ENCODE data around the gene GHRH.
A peak's percentile ranks its signal among the peaks of the same experiment; 100 is the strongest.

The GHRH gene

GRCh38 chr20:37229357-37229756 lies 32.3 kb downstream of the GHRH start:
- Histone ChIP-seq H3K79me1 (ENCODE audit: low read depth, low read length) (peaks cover 2% of the 10 kb centered on the region), H3K27ac (replicated peaks; ENCODE audit: low read length) (peak overlapping the region; percentile 77), H2BK120ac (ENCODE audit: low read depth, low read length) (no peak overlapping the region), H2BK12ac (ENCODE audit: low read length) (no peak overlapping the region), H3K4me1 (ENCODE audit: control insufficient read depth in 2 of 2, insufficient read depth in 1 of 2, low read depth in 1 of 2, low read length in 2 of 2) (peaks cover 22 to 36% of the 10 kb centered on the region in 2 donors), H3K36me3 (replicated peaks in 1 of 2; ENCODE audit: control insufficient read depth in 2 of 2, insufficient read depth in 2 of 2, low read length in 2 of 2) (peaks cover 37 to 100% of the 10 kb centered on the region in 2 donors), H3K9me3 (replicated peaks in 1 of 2; ENCODE audit: control insufficient read depth in 2 of 2, insufficient read depth in 1 of 2, low read depth in 1 of 2, low read length in 2 of 2) (no peaks in the 10 kb centered on the region), H4K8ac (ENCODE audit: low read depth, low read length) (no peak overlapping the region), H2BK5ac (ENCODE audit: low read length) (no peak overlapping the region), H3K23ac (ENCODE audit: low read depth, low read length, poor library complexity) (no peak overlapping the region), H3K27me3 (ENCODE audit: control insufficient read depth in 3 of 3, insufficient read depth in 3 of 3, low read depth in 1 of 3, low read length in 3 of 3) (no peaks in the 10 kb centered on the region), H2AK5ac (ENCODE audit: low read depth, low read length) (no peak overlapping the region), H3K4me2 (ENCODE audit: insufficient read depth, low read length, poor library complexity, severe bottlenecking) (no peak overlapping the region), H3K18ac (ENCODE audit: low read length) (no peak overlapping the region), H3K9ac (ENCODE audit: low read depth, low read length, poor library complexity) (no peak overlapping the region), H3K4me3 (ENCODE audit: low read length in 2 of 2) (no peak overlapping the region), H4K91ac (ENCODE audit: low read depth, low read length, poor library complexity) (no peak overlapping the region), H3K4ac (ENCODE audit: low read length) (no peak overlapping the region), H3K14ac (ENCODE audit: low read length) (no peak overlapping the region), H2BK15ac (ENCODE audit: low read length) (no peak overlapping the region), H2AFZ (ENCODE audit: low read length) (no peak overlapping the region)
- no CpG with 5 or more reads among the region's 4 CpGs for WGBS, 2 donors (ENCODE audit: extremely low coverage in 2 of 2, insufficient read length in 2 of 2, insufficient replicate concordance in 1 of 2)
- DNase-seq (ENCODE audit: low spot score), result no peak

GRCh38 chr20:37228656-37229055 lies 33.0 kb downstream of the GHRH start:
- H2BK12ac ChIP-seq (ENCODE audit: low read length), result no peak overlapping the region
- no peaks in the 10 kb centered on the region for H3K9me3 ChIP-seq (replicated peaks in 1 of 2; ENCODE audit: control insufficient read depth in 2 of 2, insufficient read depth in 1 of 2, low read depth in 1 of 2, low read length in 2 of 2)
- no peaks in the 10 kb centered on the region for H3K27me3 ChIP-seq (ENCODE audit: control insufficient read depth in 3 of 3, insufficient read depth in 3 of 3, low read depth in 1 of 3, low read length in 3 of 3)
- peak overlapping the region; percentile 2 for H3K4ac ChIP-seq (ENCODE audit: low read length)
- no peak overlapping the region for H4K91ac ChIP-seq (ENCODE audit: low read depth, low read length, poor library complexity)
- H3K14ac ChIP-seq (ENCODE audit: low read length), result no peak overlapping the region
- H2BK15ac ChIP-seq (ENCODE audit: low read length), result peak overlapping the region; percentile 18
- peak overlapping the region; percentile 82 for H3K18ac ChIP-seq (ENCODE audit: low read length)
- no peak overlapping the region for H2AFZ ChIP-seq (ENCODE audit: low read length)
- no CpG with 5 or more reads among the region's 5 CpGs for WGBS, 2 donors (ENCODE audit: extremely low coverage in 2 of 2, insufficient read length in 2 of 2, insufficient replicate concordance in 1 of 2)
- peak overlapping the region; percentile 25 for H2BK5ac ChIP-seq (ENCODE audit: low read length)
- DNase-seq (ENCODE audit: low spot score), result no peak
- H3K36me3 ChIP-seq (replicated peaks in 1 of 2; ENCODE audit: control insufficient read depth in 2 of 2, insufficient read depth in 2 of 2, low read length in 2 of 2), result peaks cover 37 to 100% of the 10 kb centered on the region in 2 donors
- H2BK120ac ChIP-seq (ENCODE audit: low read depth, low read length), result no peak overlapping the region
- H3K79me1 ChIP-seq (ENCODE audit: low read depth, low read length), result peaks cover 2% of the 10 kb centered on the region
- no peak overlapping the region for H3K4me2 ChIP-seq (ENCODE audit: insufficient read depth, low read length, poor library complexity, severe bottlenecking)
- no peak overlapping the region for H3K23ac ChIP-seq (ENCODE audit: low read depth, low read length, poor library complexity)
- no peak overlapping the region for H3K4me3 ChIP-seq (ENCODE audit: low read length in 2 of 2)
- H3K9ac ChIP-seq (ENCODE audit: low read depth, low read length, poor library complexity), result no peak overlapping the region
- peak overlapping the region; percentile 30 for H2AK5ac ChIP-seq (ENCODE audit: low read depth, low read length)
- peaks cover 22 to 36% of the 10 kb centered on the region in 2 donors for H3K4me1 ChIP-seq (ENCODE audit: control insufficient read depth in 2 of 2, insufficient read depth in 1 of 2, low read depth in 1 of 2, low read length in 2 of 2)
- peak overlapping the region; percentile 77 for H3K27ac ChIP-seq (replicated peaks; ENCODE audit: low read length)
- H4K8ac ChIP-seq (ENCODE audit: low read depth, low read length), result no peak overlapping the region

- no peak overlapping the region for H2BK120ac ChIP-seq (ENCODE audit: low read depth, low read length)
Observed at GRCh38 chr20:37228082-37228481, 33.5 kb downstream of the GHRH start.

GRCh38 chr20:37226889-37227288 lies 34.7 kb downstream of the GHRH start:
- H3K4ac ChIP-seq (ENCODE audit: low read length), result no peak overlapping the region
- H3K36me3 ChIP-seq (replicated peaks in 1 of 2; ENCODE audit: control insufficient read depth in 2 of 2, insufficient read depth in 2 of 2, low read length in 2 of 2), result peaks cover 40 to 100% of the 10 kb centered on the region in 2 donors
- H2BK120ac ChIP-seq (ENCODE audit: low read depth, low read length), result no peak overlapping the region
- no peak overlapping the region for H4K8ac ChIP-seq (ENCODE audit: low read depth, low read length)
- peak overlapping the region; percentile 4 for H3K18ac ChIP-seq (ENCODE audit: low read length)
- no peak overlapping the region for H3K27ac ChIP-seq (replicated peaks; ENCODE audit: low read length)
- no peak overlapping the region for H2AK5ac ChIP-seq (ENCODE audit: low read depth, low read length)
- H2BK12ac ChIP-seq (ENCODE audit: low read length), result no peak overlapping the region
- no peak overlapping the region for H3K4me3 ChIP-seq (ENCODE audit: low read length in 2 of 2)
- no peaks in the 10 kb centered on the region for H3K9me3 ChIP-seq (replicated peaks in 1 of 2; ENCODE audit: control insufficient read depth in 2 of 2, insufficient read depth in 1 of 2, low read depth in 1 of 2, low read length in 2 of 2)
- peaks cover 2% of the 10 kb centered on the region for H3K79me1 ChIP-seq (ENCODE audit: low read depth, low read length)
- no peak overlapping the region for H3K9ac ChIP-seq (ENCODE audit: low read depth, low read length, poor library complexity)
- no peak overlapping the region for H3K23ac ChIP-seq (ENCODE audit: low read depth, low read length, poor library complexity)
- no peak overlapping the region for H3K4me2 ChIP-seq (ENCODE audit: insufficient read depth, low read length, poor library complexity, severe bottlenecking)
- H2AFZ ChIP-seq (ENCODE audit: low read length), result no peak overlapping the region
- H2BK5ac ChIP-seq (ENCODE audit: low read length), result no peak overlapping the region
- peak overlapping the region; percentile 6 for H4K91ac ChIP-seq (ENCODE audit: low read depth, low read length, poor library complexity)
- H3K4me1 ChIP-seq (ENCODE audit: control insufficient read depth in 2 of 2, insufficient read depth in 1 of 2, low read depth in 1 of 2, low read length in 2 of 2), result peaks cover 26 to 30% of the 10 kb centered on the region in 2 donors
- H2BK15ac ChIP-seq (ENCODE audit: low read length), result no peak overlapping the region
- no peak overlapping the region for H3K14ac ChIP-seq (ENCODE audit: low read length)
- DNase-seq (ENCODE audit: low spot score), result no peak
- H3K27me3 ChIP-seq (ENCODE audit: control insufficient read depth in 3 of 3, insufficient read depth in 3 of 3, low read depth in 1 of 3, low read length in 3 of 3), result no peaks in the 10 kb centered on the region
- WGBS, 2 donors (ENCODE audit: extremely low coverage in 2 of 2, insufficient read length in 2 of 2, insufficient replicate concordance in 1 of 2), result no CpG with 5 or more reads among the region's 3 CpGs

More at GRCh38 chr20:37228082-37228481, 33.5 kb downstream of the GHRH start:
- Histone ChIP-seq H3K27me3 (ENCODE audit: control insufficient read depth in 3 of 3, insufficient read depth in 3 of 3, low read depth in 1 of 3, low read length in 3 of 3) (no peaks in the 10 kb centered on the region), H3K4me2 (ENCODE audit: insufficient read depth, low read length, poor library complexity, severe bottlenecking) (no peak overlapping the region), H2AK5ac (ENCODE audit: low read depth, low read length) (no peak overlapping the region), H2AFZ (ENCODE audit: low read length) (no peak overlapping the region), H3K36me3 (replicated peaks in 1 of 2; ENCODE audit: control insufficient read depth in 2 of 2, insufficient read depth in 2 of 2, low read length in 2 of 2) (peaks cover 38 to 100% of the 10 kb centered on the region in 2 donors), H3K4me1 (ENCODE audit: control insufficient read depth in 2 of 2, insufficient read depth in 1 of 2, low read depth in 1 of 2, low read length in 2 of 2) (peaks cover 22 to 36% of the 10 kb centered on the region in 2 donors), H3K79me1 (ENCODE audit: low read depth, low read length) (peaks cover 2% of the 10 kb centered on the region), H3K4ac (ENCODE audit: low read length) (no peak overlapping the region), H3K14ac (ENCODE audit: low read length) (no peak overlapping the region), H4K91ac (ENCODE audit: low read depth, low read length, poor library complexity) (no peak overlapping the region), H2BK15ac (ENCODE audit: low read length) (no peak overlapping the region), H3K4me3 (ENCODE audit: low read length in 2 of 2) (no peak overlapping the region), H3K27ac (replicated peaks; ENCODE audit: low read length) (peak overlapping the region; percentile 77), H3K9me3 (replicated peaks in 1 of 2; ENCODE audit: control insufficient read depth in 2 of 2, insufficient read depth in 1 of 2, low read depth in 1 of 2, low read length in 2 of 2) (no peaks in the 10 kb centered on the region), H3K18ac (ENCODE audit: low read length) (no peak overlapping the region), H4K8ac (ENCODE audit: low read depth, low read length) (no peak overlapping the region), H3K23ac (ENCODE audit: low read depth, low read length, poor library complexity) (no peak overlapping the region), H3K9ac (ENCODE audit: low read depth, low read length, poor library complexity) (no peak overlapping the region), H2BK5ac (ENCODE audit: low read length) (peak overlapping the region; percentile 25), H2BK12ac (ENCODE audit: low read length) (no peak overlapping the region)
- WGBS, 2 donors (ENCODE audit: extremely low coverage in 2 of 2, insufficient read length in 2 of 2, insufficient replicate concordance in 1 of 2), result no CpG with 5 or more reads among the region's 6 CpGs
- DNase-seq (ENCODE audit: low spot score), result no peak
